ENCODE results near the gene MCTP1. TPM values are rescaled to one million over a fixed set of nuclear protein-coding genes. Genes with fewer than 3 reads are reported as not detected.

The MCTP1 gene
- polyA plus RNA-seq, 1 donor (not counting 4 experiments of a cell fraction or from before 2014, with no cell fraction given), result 4.9 TPM

DNA sequence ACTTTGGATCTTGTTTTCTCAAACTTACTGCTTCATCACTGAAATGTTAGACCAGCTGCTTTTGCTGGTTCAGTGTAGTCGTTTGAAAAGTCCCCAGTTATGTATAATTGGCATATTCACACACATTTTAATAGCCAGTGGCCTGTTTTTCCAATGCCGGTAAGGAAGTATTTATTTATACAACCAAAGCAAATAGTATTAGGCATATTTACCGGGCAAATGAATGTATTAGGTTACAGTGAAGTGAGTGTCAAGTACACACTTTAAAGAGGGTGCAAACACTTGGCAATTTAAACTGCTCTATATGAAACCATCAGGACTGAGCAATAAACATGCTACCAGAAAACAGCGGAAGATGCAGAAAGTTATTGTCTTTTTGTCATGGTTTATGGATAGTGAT, 242.9 kb downstream of the MCTP1 start:
- H3K9me3 ChIP-seq (ENCODE audit: control insufficient read depth, low read depth, low read length), result no peaks in the 10 kb centered on the region

DNA sequence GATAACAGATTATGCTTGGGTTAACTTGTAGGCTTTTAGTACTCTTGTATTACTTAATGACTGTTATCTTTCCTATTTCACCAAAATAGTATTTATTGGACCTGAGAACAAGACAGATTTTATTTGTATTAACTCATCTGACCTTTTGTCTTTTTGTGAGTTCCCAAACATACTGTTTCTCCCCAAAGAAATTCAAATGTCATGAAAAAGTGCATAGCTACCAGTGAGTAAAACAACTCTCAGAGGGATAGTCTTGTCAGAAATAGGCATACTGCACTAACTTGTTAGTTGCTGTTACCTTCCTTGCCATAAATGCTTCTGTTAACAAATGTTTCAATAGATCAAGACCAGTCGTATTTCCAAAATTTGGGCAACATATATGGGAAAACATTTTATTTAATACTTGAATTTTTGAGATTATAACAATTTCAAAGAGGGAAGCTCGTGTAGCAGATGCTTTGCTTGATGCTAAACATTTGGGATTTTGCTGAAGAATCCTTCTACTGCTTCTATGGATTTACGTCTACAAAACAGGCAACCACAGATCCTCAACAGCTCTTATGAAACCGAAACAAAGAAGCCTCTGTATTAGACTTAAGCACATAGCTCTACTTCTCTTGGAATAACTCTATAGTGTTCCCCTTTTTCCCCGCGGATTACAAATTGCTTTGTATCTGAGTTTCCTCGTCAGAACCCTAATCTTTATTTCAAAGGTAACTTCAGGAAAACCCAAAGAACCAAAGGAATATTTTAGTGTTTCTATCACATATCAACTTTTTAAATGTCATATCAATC, 248.8 kb downstream of the MCTP1 start:
- H4K20me1 ChIP-seq (ENCODE audit: control insufficient read depth, extremely low read depth, insufficient read depth, low read length), result no peaks in the 10 kb centered on the region
- H3K27ac ChIP-seq (ENCODE audit: control insufficient read depth, insufficient read depth, low read length), result no peak overlapping the region
- no peak for TF ChIP-seq EZH2 (IDR thresholded peaks at IDR 0.05; ENCODE audit: low read length)
- TF ChIP-seq, protein P1, sequence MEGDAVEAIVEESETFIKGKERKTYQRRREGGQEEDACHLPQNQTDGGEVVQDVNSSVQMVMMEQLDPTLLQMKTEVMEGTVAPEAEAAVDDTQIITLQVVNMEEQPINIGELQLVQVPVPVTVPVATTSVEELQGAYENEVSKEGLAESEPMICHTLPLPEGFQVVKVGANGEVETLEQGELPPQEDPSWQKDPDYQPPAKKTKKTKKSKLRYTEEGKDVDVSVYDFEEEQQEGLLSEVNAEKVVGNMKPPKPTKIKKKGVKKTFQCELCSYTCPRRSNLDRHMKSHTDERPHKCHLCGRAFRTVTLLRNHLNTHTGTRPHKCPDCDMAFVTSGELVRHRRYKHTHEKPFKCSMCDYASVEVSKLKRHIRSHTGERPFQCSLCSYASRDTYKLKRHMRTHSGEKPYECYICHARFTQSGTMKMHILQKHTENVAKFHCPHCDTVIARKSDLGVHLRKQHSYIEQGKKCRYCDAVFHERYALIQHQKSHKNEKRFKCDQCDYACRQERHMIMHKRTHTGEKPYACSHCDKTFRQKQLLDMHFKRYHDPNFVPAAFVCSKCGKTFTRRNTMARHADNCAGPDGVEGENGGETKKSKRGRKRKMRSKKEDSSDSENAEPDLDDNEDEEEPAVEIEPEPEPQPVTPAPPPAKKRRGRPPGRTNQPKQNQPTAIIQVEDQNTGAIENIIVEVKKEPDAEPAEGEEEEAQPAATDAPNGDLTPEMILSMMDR (optimal IDR thresholded peaks at IDR 0.05 in 1 of 3, IDR thresholded peaks at IDR 0.05 in 1 of 3, conservative IDR thresholded peaks at IDR 0.05 in 1 of 3; ENCODE audit: extremely low read depth in 1 of 3, insufficient read depth in 2 of 3, low read length in 3 of 3), result no peak
- FAIRE-seq (no peak), DNase-seq (ENCODE audit: low read depth, low spot score) (no peak)
- H3K9me3 ChIP-seq (ENCODE audit: control insufficient read depth, low read depth, low read length), result no peaks in the 10 kb centered on the region
- H3K79me2 ChIP-seq (ENCODE audit: control insufficient read depth, insufficient read depth, low read length), result no peaks in the 10 kb centered on the region
- H3K9ac ChIP-seq (ENCODE audit: control insufficient read depth, extremely low read depth, insufficient read depth, low read length), result no peak overlapping the region
- no peaks in the 10 kb centered on the region for H3K27me3 ChIP-seq (ENCODE audit: control insufficient read depth, extremely low read depth, insufficient read depth, low read length)
- no peak overlapping the region for H2AFZ ChIP-seq (ENCODE audit: control insufficient read depth, low read length)
- no peaks in the 10 kb centered on the region for H3K4me1 ChIP-seq (ENCODE audit: control insufficient read depth, extremely low read depth, insufficient read depth, low read length)
- H3K4me3 ChIP-seq (ENCODE audit: control insufficient read depth in 2 of 3, extremely low read depth in 1 of 3, insufficient read depth in 2 of 3, low read depth in 1 of 3, low read length in 3 of 3), result no peak overlapping the region
- H3K4me2 ChIP-seq (ENCODE audit: control insufficient read depth, extremely low read depth, insufficient read depth, low read depth, low read length), result no peak overlapping the region
- no peaks in the 10 kb centered on the region for H3K9me1 ChIP-seq (ENCODE audit: control insufficient read depth, extremely low read depth, insufficient read depth, low read length)
- dilution Hi-C loops (cut with MboI; ENCODE audit: extremely low pct_ligation_motif_present, low sequenced_read_pairs), result no loop called here
- H3K36me3 ChIP-seq (ENCODE audit: control insufficient read depth in 2 of 2, extremely low read depth in 1 of 2, insufficient read depth in 2 of 2, low read length in 2 of 2), result no peaks in the 10 kb centered on the region

More for the DNA sequence above, 242.9 kb downstream of the MCTP1 start:
- no peak overlapping the region for H3K4me2 ChIP-seq (ENCODE audit: control insufficient read depth, extremely low read depth, insufficient read depth, low read depth, low read length)
- FAIRE-seq (no peak), DNase-seq (ENCODE audit: low read depth, low spot score) (no peak)
- H3K4me3 ChIP-seq (ENCODE audit: control insufficient read depth in 2 of 3, extremely low read depth in 1 of 3, insufficient read depth in 2 of 3, low read depth in 1 of 3, low read length in 3 of 3), result no peak overlapping the region
- H3K27ac ChIP-seq (ENCODE audit: control insufficient read depth, insufficient read depth, low read length), result no peak overlapping the region
- no peaks in the 10 kb centered on the region for H3K79me2 ChIP-seq (ENCODE audit: control insufficient read depth, insufficient read depth, low read length)
- TF ChIP-seq, protein P1 (optimal IDR thresholded peaks at IDR 0.05 in 1 of 3, IDR thresholded peaks at IDR 0.05 in 1 of 3, conservative IDR thresholded peaks at IDR 0.05 in 1 of 3; ENCODE audit: extremely low read depth in 1 of 3, insufficient read depth in 2 of 3, low read length in 3 of 3), result no peak
- TF ChIP-seq EZH2 (IDR thresholded peaks at IDR 0.05; ENCODE audit: low read length), result no peak
- no peaks in the 10 kb centered on the region for H3K36me3 ChIP-seq (ENCODE audit: control insufficient read depth in 2 of 2, extremely low read depth in 1 of 2, insufficient read depth in 2 of 2, low read length in 2 of 2)
- dilution Hi-C loops (cut with MboI; ENCODE audit: extremely low pct_ligation_motif_present, low sequenced_read_pairs), result no loop called here
- no peaks in the 10 kb centered on the region for H3K27me3 ChIP-seq (ENCODE audit: control insufficient read depth, extremely low read depth, insufficient read depth, low read length)
- H3K9ac ChIP-seq (ENCODE audit: control insufficient read depth, extremely low read depth, insufficient read depth, low read length), result no peak overlapping the region
- no peaks in the 10 kb centered on the region for H3K4me1 ChIP-seq (ENCODE audit: control insufficient read depth, extremely low read depth, insufficient read depth, low read length)
- H4K20me1 ChIP-seq (ENCODE audit: control insufficient read depth, extremely low read depth, insufficient read depth, low read length), result no peaks in the 10 kb centered on the region
- H3K9me1 ChIP-seq (ENCODE audit: control insufficient read depth, extremely low read depth, insufficient read depth, low read length), result no peaks in the 10 kb centered on the region
- no peak overlapping the region for H2AFZ ChIP-seq (ENCODE audit: control insufficient read depth, low read length)
